Measurements from ENCODE around the gene MACROH2A1. TPM values are rescaled to one million over a fixed set of nuclear protein-coding genes. Genes with fewer than 3 reads are reported as not detected.
A peak's percentile ranks its signal among the peaks of the same experiment; 100 is the strongest.

MACROH2A1 gene
- total and polyA plus RNA-seq, 9 of the 15 experiments (the other 6 are each of a cell fraction or from before 2014, with no cell fraction given), result 44.9 to 289 (median 193) TPM

- TF ChIP-seq ZNF395 (CRISPR knock-in tag; IDR thresholded peaks at IDR 0.05) (no peak), ZNF584 (CRISPR knock-in tag; IDR thresholded peaks at IDR 0.05; ENCODE audit: low read depth) (peak; percentile 78), ZNF75A (CRISPR knock-in tag; IDR thresholded peaks at IDR 0.05) (no peak), TBP (optimal IDR thresholded peaks at IDR 0.05; ENCODE audit: low read depth, low read length) (no peak), ZBED1 (IDR thresholded peaks at IDR 0.05) (no peak), POLR2G (IDR thresholded peaks at IDR 0.05; ENCODE audit: low read depth, low read length) (no peak), RERE (CRISPR knock-in tag; IDR thresholded peaks at IDR 0.05; ENCODE audit: borderline replicate concordance) (no peak), HNRNPK (IDR thresholded peaks at IDR 0.05; ENCODE audit: low read depth, low read length, poor library complexity, severe bottlenecking) (no peak)
These were observed 38.9 kb upstream of the MACROH2A1 start (continued) for GRCh38 chr5:135437796-135438560.

Data from K562 (cell line).